Pancreas (tissue), 10 donors: ENCODE measurements around the gene PSMG1. TPM values are rescaled to one million over a fixed set of nuclear protein-coding genes. Genes with fewer than 3 reads are reported as not detected.

Experiments
- ATAC-seq, 4 donors: fragments of 200-7000 bp; cut with Tn5 transposase; one replicate each; pipeline versions ENCODE4 v1.8.0 to v1.9.1; 2020; ENCODE audit warnings: mild to moderate bottlenecking in 4 of 4, moderate library complexity in 4 of 4
- DNase-seq, 6 donors: peaks; one replicate each; pipeline ENCODE4 v3.0.0-alpha.2; 2020
- FAIRE-seq: peaks from 2 replicates; lab custom pipeline; 2012; peaks lifted over from hg19 to GRCh38; lab: Jason Lieb, UNC
- H3K27ac ChIP-seq, 4 donors: fragments of 200-600 bp; sonication (generic); 1 replicate in 3 of 4; 2 replicates in 1 of 4; pipeline versions ENCODE4 v1.5.0 to v1.8.0; 2020
- H3K27me3 ChIP-seq, 4 donors: fragments of 200-600 bp; one replicate each; pipeline ENCODE4 v1.8.0; 2021
- H3K36me3 ChIP-seq, 3 donors: fragments of 200-600 bp; sonication (generic) in 1 of 3; one replicate each; pipeline versions ENCODE4 v1.5.0 to v1.8.0; 2020 to 2021
- H3K4me1 ChIP-seq, 3 donors: fragments of 200-600 bp; one replicate each; pipeline ENCODE4 v1.8.0; 2021
- H3K4me3 ChIP-seq, 4 donors: fragments of 200-600 bp; sonication (generic) in 2 of 4; one replicate each; pipeline versions ENCODE4 v1.5.0 to v1.8.0; 2020 to 2021
- H3K9me3 ChIP-seq, 4 donors: fragments of 200-600 bp; one replicate each; pipeline ENCODE4 v1.8.0; 2021
- CTCF ChIP-seq, 4 donors: fragments of 200-600 bp; sonication (generic) in 3 of 4; IDR thresholded peaks; one replicate each; pipeline versions ENCODE4 v1.5.0 to v1.8.0; 2021; ENCODE audit warnings: antibody characterized with exemption in 4 of 4
- WGBS, 2 donors: extraction: QIAGEN DNeasy Blood & Tissue Kit; methylation state at CpG; one replicate each; pipeline ENCODE4 v1.1.7; 2013; 5-methylcytosine and 5-hydroxymethylcytosine counted together
- intact Hi-C, 3 donors: fragments of 100-400 bp; cut with DNase I; formaldehyde crosslinking; loops; one replicate each; pipeline versions ENCODE4 v1.11.1 to v1.14.2; 2022
- polyA plus RNA-seq, 2 donors: library from polyadenylated mRNA; stranded (reverse); fragments of 200-250 nt; gene quantifications; one replicate each; pipeline ENCODE4 v1.2.3, GENCODE V29; 2013
- total RNA-seq, 6 donors: library from RNA; stranded (reverse); fragmentation: NEBNext Ultra II Directional in 4 of 6; extraction: Animal tissue kit (Norgen Biotek cat#: 25700) in 4 of 6; gene quantifications; one replicate each; pipeline versions ENCODE4 v1.2.1 to v1.2.4, GENCODE V29; 2021 to 2023
- donor health status: healthy with polysubstance abuse.
- donor health status: DM: no; HTN: no; CAD: no; lungs with moderate emphysema.
- donor health status: DM: no; HTN: no; CAD: no.
- donor health status: control.
- donor health status: control.
- donor health status: Bipolar disorder and iron deficiency.
- donor health status: DM: yes; HTN: yes; CAD: no.
- donor health status: DM: no; HTN: no; CAD: no.
- donor health status: DM: no; HTN: no; CAD: no.
- donor health status: DM: yes; HTN: yes; CAD: no.

Gene PSMG1
- total and polyA plus RNA-seq, 8 donors = 12.4 to 35.0 (median 18.1) TPM

GRCh38 chr21:39208624-39209333 is 25.5 kb upstream of the PSMG1 start:
- Histone ChIP-seq H3K9me3 (no peaks in the 10 kb centered on the region), H3K4me1 (no peaks in the 10 kb centered on the region), H3K27me3 (no peaks in the 10 kb centered on the region), H3K27ac (no peak overlapping the region), H3K36me3 (peaks cover 0 to 38% (median 15%) of the 10 kb centered on the region in 3 donors), H3K4me3 (no peak overlapping the region)
- ATAC-seq (peak in 3 of 4 donors; percentile 32 to 60 (median 42)), DNase-seq (no peak), FAIRE-seq (no peak)
- no peak for TF ChIP-seq CTCF (IDR thresholded peaks at IDR 0.05)
- 94 to 95% methylated on average over 6 of the region's 6 CpGs for WGBS, 2 donors
- intact Hi-C loops = no loop called here

- intact Hi-C loops = no loop called here
- H3K27ac ChIP-seq = no peak overlapping the region
- peaks cover 10 to 65% (median 33%) of the 10 kb centered on the region in 3 donors for H3K36me3 ChIP-seq
- TF ChIP-seq CTCF (IDR thresholded peaks at IDR 0.05) = no peak
- no peaks in the 10 kb centered on the region for H3K27me3 ChIP-seq
- FAIRE-seq = no peak
- H3K4me3 ChIP-seq = no peak overlapping the region
- H3K4me1 ChIP-seq = no peaks in the 10 kb centered on the region
- WGBS, 2 donors = 87 to 88% methylated on average over 1 of the region's 1 CpG
- no peak for ATAC-seq
- H3K9me3 ChIP-seq = no peaks in the 10 kb centered on the region
- DNase-seq = no peak
Measured at GRCh38 chr21:39204134-39204533, 20.9 kb upstream of the PSMG1 start.

- no peak for ATAC-seq
- H3K27ac ChIP-seq = no peak overlapping the region
- no peak for DNase-seq
- H3K36me3 ChIP-seq = peaks cover 10 to 69% (median 22%) of the 10 kb centered on the region in 3 donors
- FAIRE-seq = no peak
- no peak for TF ChIP-seq CTCF (IDR thresholded peaks at IDR 0.05)
- H3K4me1 ChIP-seq = no peaks in the 10 kb centered on the region
- no peaks in the 10 kb centered on the region for H3K9me3 ChIP-seq
- WGBS, 2 donors = 78 to 85% methylated on average over 2 of the region's 2 CpGs
- intact Hi-C loops = no loop called here
- H3K4me3 ChIP-seq = no peak overlapping the region
- no peaks in the 10 kb centered on the region for H3K27me3 ChIP-seq
Measured at GRCh38 chr21:39198800-39199199, 15.5 kb upstream of the PSMG1 start.

- no peak for FAIRE-seq
- no peaks in the 10 kb centered on the region for H3K4me1 ChIP-seq
- H3K36me3 ChIP-seq = peaks cover 10 to 65% (median 22%) of the 10 kb centered on the region in 3 donors
- no peaks in the 10 kb centered on the region for H3K9me3 ChIP-seq
- TF ChIP-seq CTCF (IDR thresholded peaks at IDR 0.05) = no peak
- intact Hi-C loops = no loop called here
- H3K27me3 ChIP-seq = no peaks in the 10 kb centered on the region
- no peak for DNase-seq
- WGBS, 2 donors = 76 to 80% methylated on average over 5 of the region's 5 CpGs
- no peak for ATAC-seq
- H3K27ac ChIP-seq = no peak overlapping the region
- H3K4me3 ChIP-seq = no peak overlapping the region
Measured at GRCh38 chr21:39197448-39198233, 14.4 kb upstream of the PSMG1 start.
